SU-DHL-6 (cell line): ENCODE measurements around the gene ADAMTS3.

ENCODE experiments used
- CTCF ChIP-seq: fragments of 200-600 bp; sonication (generic); IDR thresholded peaks from one replicate; pipeline ENCODE4 v1.5.1; 2017; ENCODE audit warnings: antibody characterized with exemption, mild to moderate bottlenecking, low read length, moderate library complexity; ENCODE audit not compliant: insufficient read depth, poor library complexity, severe bottlenecking
- EZH2phosphoT487 ChIP-seq: fragments of 200-600 bp; sonication (generic), shearing (Covaris generic); conservative IDR thresholded peaks from 2 replicates; pipeline ENCODE4 v1.6.1; 2018; ENCODE audit warnings: mild to moderate bottlenecking, antibody characterized with exemption, low read length, moderate library complexity, mixed read lengths

DNA sequence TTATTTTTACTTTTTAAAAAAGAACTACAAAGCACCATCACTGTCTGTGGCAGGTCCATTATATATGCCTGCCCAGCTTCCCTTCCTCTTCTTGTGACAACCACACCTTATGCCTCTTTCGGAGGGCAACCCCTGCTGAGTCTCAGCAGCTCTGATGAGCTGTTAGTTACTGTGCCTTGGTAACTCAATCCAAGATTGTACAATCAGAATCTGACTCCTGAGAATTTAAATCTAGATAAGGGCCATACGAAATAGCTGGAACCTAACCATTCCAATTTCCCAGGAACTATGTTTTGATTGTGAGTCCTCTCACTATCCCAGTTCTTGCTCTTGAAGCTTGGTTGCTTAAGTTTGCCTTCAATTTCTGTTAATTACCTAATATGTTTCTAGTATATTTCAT is 61.9 kb downstream of the ADAMTS3 start:
- no peak for TF ChIP-seq CTCF
- TF ChIP-seq EZH2phosphoT487 = no peak
